G401.6 (cell line): Measurements from ENCODE around the gene POFUT1.
"Not testable (repeated sequence)": the region's sequence is repeated elsewhere in the genome, so short reads cannot be mapped to it uniquely, and the experiment has no call there.

Source experiments
- FAIRE-seq: peaks from 2 replicates; lab custom pipeline; 2012; peaks lifted over from hg19 to GRCh38; lab: Jason Lieb, UNC

Gene POFUT1

GRCh38 chr20:32207626-32208498, at the start of gene POFUT1, which contains the start of gene PLAGL2:
POFUT1 (plus strand) TSS chr20:32207880; CDS start chr20:32207942, 62 bp downstream.
PLAGL2 (minus strand) TSS chr20:32207743; CDS start chr20:32202178, 5,565 bp downstream.
- FAIRE-seq, result no peak

DNA sequence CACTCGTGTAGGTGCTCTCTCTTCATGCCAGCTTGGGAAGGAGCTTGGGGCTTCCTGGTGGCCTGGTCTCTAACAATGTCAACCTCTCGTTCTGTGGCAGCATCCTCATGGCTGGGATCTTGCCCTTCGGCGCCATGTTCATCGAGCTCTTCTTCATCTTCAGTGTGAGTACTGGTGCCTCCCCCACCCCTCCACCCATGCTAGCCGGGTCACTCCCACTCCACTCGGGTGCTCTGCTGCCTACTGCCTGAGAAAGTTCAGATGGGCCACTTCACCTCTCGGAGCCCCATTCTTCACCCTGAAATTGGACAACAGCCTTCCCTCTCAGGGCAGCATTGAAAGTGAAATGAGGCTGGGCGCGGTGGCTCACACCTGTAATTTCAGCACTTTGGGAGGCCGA, 49.3 kb upstream of the POFUT1 start:
- FAIRE-seq, result no peak

DNA sequence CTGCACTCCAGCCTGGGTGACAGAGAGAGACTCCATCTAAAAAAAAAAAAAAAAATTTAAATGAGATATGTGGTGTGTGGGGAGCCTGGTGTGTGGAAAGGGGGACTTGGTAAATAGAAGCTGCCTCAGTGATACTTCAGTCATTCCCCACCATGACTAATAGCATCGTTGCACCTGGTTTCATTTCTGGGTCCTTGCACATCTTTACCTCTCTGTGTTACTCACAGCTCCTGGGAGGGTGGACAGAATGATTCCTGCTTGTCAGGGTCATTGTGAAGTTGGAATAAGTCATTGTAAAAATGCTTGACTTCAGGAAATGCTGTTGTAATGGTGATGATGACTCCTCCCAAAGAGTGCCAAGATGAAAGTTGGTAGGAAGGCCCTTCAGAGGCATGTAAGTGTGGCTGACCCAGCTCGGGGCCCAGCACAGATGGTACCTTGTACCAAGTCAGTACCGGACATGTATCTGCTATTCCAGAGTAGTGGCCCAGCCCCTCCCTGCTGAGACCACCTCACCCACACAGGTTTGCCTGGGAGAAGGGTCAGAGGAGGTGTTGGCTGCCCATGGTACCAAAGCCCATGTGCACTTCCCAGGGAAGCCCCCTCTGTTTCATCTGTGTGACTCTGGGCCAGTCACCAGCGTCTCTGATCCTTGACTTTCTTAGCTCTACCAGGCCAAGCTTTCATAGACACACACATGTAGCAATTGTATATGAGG, 48.6 kb upstream of the POFUT1 start:
- no peak for FAIRE-seq

DNA sequence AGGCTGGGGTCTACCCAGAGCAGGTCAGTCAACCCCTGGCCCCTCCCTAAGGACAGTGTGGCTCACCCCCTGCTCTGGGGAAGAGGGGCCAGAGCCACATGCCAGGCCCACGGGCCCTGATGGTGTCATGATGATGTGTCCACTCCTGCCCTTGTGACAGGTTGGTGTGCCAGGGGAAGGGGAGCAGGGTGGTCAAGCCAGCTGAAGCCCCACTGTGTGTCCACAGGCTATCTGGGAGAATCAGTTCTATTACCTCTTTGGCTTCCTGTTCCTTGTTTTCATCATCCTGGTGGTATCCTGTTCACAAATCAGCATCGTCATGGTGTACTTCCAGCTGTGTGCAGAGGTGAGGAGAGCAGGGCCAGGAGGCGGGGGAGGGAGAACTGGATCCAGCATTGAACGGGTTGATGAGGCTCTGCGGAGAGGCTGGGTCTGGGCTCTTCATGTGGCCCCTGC, 47.9 kb upstream of the POFUT1 start:
- no peak for FAIRE-seq

DNA sequence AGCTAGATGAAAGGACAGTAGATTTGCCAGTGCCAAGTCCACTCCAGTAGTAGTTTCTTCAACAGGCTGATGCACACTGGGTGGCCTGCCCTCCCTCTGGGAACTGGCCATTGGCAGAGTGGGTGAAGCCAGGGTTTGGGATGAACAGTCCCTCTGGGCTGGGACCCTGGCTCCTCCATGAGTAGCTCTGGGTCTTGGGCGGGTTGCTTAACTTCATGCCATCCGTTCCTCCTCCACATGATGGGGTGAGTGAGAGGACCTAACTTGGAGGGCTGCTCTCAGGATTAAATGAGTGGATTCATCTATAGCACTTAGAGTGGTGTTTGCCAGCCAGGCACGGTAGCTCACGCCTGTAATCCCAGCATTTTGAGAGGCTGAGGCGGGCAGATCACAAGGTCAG, 47.3 kb upstream of the POFUT1 start:
- no peak for FAIRE-seq

DNA sequence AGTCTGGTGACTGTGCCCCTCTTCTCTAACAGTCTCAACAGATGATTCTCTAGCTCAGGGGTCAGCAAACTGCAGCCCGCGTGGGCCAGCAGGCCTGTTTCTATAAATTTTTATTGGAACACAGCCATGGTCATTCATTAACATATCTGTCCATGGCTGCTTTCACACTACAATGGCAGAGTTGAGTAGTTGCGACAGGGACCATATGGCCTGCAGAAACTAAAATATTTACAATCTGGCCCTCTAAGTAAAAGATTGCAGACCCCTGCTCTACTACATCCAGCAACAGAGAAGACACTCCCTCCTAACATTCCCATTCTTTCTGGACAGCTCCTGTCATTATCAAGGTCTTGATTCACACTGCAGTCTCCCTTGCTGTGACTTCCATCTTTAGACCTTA, 45.3 kb upstream of the POFUT1 start:
- FAIRE-seq, result no peak

- FAIRE-seq, result no peak
Observed at GRCh38 chr20:32163951-32164350, 43.7 kb upstream of the POFUT1 start.

DNA sequence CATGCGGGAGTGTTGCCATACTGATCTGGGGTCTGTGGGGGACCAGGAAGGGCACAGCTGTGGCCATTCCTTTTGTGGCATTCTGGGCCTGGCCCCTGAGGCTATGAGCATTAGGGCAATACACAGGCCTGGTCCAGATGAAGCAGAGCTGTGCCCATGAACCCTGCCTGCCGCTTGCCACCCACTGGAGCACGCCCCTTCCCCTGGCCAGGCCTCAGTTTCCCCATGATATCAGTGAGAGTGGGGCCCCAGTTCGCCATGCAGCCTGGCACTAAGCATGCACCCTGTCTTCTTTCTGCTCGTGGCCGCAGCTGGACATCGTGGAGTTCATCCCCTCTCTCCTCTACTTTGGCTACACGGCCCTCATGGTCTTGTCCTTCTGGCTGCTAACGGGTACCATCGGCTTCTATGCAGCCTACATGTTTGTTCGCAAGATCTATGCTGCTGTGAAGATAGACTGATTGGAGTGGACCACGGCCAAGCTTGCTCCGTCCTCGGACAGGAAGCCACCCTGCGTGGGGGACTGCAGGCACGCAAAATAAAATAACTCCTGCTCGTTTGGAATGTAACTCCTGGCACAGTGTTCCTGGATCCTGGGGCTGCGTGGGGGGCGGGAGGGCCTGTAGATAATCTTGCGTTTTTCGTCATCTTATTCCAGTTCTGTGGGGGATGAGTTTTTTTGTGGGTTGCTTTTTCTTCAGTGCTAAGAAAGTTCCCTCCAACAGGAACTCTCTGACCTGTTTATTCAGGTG, 42.5 kb upstream of the POFUT1 start:
- FAIRE-seq, result no peak

DNA sequence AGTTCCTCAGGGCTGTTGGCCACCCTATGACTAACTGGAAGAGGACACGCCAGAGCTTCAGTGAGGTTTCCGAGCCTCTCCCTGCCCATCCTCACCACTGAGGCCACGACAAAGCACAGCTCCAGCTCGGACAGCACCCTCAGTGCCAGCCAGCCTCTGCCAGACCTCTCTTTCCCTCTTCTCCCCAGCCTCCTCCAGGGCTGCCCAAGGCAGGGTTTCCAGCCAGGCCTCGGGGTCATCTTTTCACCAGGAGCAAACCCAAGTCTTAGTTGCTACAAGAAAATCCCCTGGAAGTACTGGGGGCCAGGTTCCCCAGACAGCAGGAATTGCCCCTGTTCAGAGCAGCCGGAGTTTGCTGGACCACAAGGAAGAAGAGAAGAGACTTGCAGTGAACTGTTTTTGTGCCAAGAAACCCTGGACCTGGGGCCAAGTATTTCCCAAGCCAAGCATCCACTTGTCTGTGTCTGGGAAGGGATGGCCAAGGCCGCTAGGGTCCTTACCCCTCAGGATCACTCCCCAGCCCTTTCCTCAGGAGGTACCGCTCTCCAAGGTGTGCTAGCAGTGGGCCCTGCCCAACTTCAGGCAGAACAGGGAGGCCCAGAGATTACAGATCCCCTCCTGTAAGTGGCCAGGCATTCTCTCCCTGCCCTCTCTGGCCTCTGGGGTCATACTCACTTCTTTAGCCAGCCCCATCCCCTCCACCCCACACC, 41.7 kb upstream of the POFUT1 start:
- no peak for FAIRE-seq

- FAIRE-seq, result no peak
Observed at GRCh38 chr20:32167552-32167951, 40.1 kb upstream of the POFUT1 start.

GRCh38 chr20:32168184-32168910, 39.3 kb upstream of the POFUT1 start:
- no peak for FAIRE-seq

GRCh38 chr20:32177696-32178095, 30.0 kb upstream of the POFUT1 start:
- FAIRE-seq, result not testable (repeated sequence)

- no peak for FAIRE-seq
Observed at GRCh38 chr20:32179515-32179914, 28.2 kb upstream of the POFUT1 start.

DNA sequence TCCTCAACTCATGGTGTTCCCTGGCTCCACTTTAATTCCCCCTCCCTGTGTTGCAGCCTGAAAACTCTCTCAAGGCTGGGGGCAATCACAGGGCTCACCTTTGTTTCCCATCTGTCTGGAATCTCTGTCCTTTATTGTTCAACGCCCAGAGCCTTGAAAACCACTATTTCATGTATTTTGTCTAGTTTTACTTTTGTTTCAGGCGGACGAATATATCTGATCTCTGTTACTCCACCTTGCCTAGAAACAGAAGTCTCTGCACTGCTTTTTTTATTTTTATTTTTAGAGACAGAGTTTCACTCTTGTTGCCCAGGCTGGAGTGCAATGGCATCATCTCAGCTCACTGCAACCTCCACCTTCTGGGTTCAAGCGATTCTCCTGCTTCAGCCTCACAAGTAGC, 27.7 kb upstream of the POFUT1 start:
- no peak for FAIRE-seq

DNA sequence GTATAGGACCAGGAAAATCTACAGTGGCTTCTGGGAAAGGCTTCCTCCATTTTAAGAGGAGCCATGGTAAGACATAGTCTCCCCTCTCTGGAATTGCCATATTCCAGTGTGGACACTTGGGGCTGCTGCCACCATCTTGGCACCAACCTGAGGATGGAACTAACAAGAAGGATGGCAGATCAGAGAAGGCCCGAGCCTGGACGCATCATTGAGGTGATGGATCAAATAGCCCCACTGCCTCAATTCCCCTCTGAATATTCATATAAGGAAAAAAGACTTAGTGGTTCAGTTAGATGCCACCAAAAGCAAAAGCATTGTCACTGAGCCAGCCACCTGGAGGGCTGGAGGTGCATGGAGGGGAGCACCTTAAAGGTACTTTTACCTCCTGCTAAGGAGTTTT, 26.1 kb upstream of the POFUT1 start:
- FAIRE-seq, result no peak

- no peak for FAIRE-seq
Observed at GRCh38 chr20:32183947-32184635, 23.6 kb upstream of the POFUT1 start.

- FAIRE-seq, result no peak
Observed at GRCh38 chr20:32184961-32185603, 22.6 kb upstream of the POFUT1 start.

DNA sequence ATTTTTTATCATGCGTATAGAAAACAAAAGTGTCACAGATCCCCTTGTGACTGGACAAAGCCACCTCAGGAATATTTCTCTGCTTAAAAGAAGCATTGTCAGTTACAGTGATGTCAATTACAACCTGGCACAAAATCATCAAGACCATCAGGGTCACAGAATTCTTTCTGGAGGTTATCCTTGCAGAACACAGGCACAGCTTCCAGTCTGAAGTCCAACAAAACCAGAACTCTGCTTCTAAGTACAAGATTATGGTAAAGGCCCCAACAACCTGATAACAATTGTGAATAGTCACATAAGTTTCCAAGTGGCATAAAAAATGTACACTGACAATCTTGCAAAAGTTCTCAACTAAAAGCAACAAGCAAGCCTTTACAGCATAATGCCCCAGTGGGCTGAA, 21.2 kb upstream of the POFUT1 start:
- no peak for FAIRE-seq

DNA sequence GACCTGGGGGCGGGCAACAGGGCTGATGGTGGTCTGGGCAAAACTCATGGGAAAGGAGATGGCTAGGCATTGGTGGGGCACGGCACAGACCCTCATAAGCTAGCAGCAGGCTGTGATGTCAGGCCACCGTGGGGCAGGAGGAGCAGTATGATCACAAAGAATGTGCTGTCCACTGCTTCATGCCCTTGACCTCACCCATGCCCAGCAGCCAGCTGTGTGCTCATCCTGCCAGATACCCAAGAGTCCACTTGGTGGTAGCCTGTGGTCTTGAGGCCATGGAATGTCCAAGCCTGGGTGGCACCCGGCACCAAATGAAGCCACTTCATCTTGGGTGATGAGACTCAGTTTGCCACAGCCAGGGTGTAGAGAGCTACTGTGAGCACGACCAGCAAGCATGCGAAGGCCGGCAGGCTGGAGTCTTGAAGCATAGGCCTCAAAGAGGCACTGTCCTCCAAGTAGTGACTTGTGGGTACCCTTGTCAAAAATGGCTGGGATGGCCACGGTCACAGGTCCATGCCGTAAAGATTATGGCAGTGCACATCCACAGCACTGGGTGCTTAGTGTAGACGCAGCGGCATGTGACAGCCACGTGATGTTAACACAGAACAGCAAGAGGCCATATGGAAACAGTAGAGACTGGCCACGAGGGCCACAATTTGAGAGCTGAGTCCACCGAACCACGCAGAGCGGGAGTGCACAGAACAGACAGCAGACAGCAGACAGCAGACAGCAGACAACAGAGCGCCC, 19.1 kb upstream of the POFUT1 start:
- FAIRE-seq, result no peak

DNA sequence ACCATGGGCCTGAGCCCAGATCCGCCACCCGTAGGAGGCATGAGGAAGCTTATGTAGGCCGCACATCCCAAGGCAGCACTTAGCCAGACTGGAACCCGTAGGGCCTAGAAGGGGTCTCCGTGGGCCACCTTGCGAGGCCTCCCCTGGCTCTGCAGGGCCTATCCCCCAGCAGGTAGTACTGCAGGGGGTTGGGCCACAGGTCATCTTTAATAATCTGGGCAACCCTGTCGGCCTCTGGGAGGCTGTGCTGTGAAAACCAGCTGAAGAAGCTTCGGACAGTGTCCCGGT, 18.6 kb upstream of the POFUT1 start:
- FAIRE-seq, result no peak
